NB4 (cell line): ENCODE measurements around the gene PRKCE.

ENCODE experiments used
- DNase-seq: peaks from one replicate; pipeline ENCODE4 v3.0.0; 2010; ENCODE audit warnings: low read depth
- H3K4me3 ChIP-seq: one replicate; pipeline ENCODE4 v1.5.1; 2011; ENCODE audit warnings: mild to moderate bottlenecking, low read depth, low read length, moderate library complexity
- MYC ChIP-seq: IDR thresholded peaks from 2 replicates; pipeline ENCODE4 v1.6.1; 2011; ENCODE audit warnings: low read depth, low read length
- POLR2A ChIP-seq: IDR thresholded peaks from 2 replicates; pipeline ENCODE4 v1.6.1; 2011; ENCODE audit warnings: mild to moderate bottlenecking; ENCODE audit not compliant: insufficient read length; ENCODE audit errors: extremely low read depth
- TF ChIP-seq, protein P1 (sequence below): IDR thresholded peaks from 2 replicates; pipeline ENCODE4 v1.6.1; 2011; ENCODE audit warnings: low read depth, low read length
- TF ChIP-seq, protein P2 (sequence below): IDR thresholded peaks from one replicate; pipeline ENCODE4 v1.5.1; 2012; ENCODE audit warnings: low read depth, low read length

The PRKCE gene

DNA sequence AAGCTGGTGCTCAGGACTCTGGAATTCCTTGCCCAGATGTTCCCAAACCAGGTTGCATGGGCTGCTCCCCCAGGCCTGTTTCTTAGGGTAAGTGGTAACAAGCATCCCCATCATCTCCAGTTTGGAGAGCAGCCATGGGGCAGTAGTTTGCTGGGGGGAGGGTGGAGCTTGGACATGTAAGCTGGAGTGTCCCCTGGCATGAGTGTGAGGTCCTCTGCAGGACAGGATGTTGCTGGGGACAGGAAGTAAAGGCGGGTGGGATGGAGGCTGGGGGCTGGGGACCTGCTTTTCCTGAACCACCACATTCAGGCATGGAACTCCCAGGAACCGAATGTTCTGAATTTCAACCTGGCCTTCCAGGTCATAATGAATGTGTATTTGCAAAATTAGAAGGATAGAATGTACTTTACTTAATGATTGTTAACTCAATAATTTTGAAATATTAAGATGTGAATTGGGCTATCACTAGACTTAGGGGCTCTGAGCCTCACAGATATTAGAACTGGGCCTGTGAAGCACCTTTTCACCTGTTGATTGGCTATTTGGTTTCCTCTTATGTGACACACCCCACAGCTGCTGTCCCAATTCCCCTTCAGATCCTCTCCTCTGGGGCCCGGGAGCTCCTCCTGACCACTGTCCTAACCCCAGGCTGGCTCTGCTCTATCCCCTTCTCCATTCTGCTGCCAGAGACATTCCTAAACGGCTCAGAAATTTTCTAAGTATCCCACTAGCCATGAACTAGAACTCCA, 579.4 kb downstream of the PRKCE start:
- DNase-seq, result no peak
- no peak overlapping the region for H3K4me3 ChIP-seq
- no peak for TF ChIP-seq MYC

DNA sequence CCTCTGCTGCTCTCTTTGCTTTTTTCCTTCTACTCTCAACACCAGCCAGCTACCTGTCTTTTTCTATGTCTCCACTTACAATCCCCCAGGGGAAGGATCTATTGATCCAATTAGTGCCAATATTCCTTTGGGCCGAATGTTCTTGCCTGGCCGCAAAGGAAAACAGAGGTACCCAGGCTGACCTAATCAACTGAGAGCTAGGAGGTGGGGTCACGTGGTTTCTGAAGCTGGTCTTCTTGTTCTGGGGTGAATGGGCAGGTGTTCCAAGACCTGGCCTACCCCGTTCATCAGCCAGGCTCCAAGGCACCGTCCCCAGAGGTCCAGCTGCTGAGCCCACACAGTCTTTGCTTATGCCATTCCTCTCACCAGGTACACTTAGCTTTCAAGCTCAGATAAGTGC, 580.2 kb downstream of the PRKCE start:
- DNase-seq, result no peak
- H3K4me3 ChIP-seq, result no peak overlapping the region
- TF ChIP-seq, protein P1, sequence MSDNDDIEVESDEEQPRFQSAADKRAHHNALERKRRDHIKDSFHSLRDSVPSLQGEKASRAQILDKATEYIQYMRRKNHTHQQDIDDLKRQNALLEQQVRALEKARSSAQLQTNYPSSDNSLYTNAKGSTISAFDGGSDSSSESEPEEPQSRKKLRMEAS, result no peak
- TF ChIP-seq, protein P2, sequence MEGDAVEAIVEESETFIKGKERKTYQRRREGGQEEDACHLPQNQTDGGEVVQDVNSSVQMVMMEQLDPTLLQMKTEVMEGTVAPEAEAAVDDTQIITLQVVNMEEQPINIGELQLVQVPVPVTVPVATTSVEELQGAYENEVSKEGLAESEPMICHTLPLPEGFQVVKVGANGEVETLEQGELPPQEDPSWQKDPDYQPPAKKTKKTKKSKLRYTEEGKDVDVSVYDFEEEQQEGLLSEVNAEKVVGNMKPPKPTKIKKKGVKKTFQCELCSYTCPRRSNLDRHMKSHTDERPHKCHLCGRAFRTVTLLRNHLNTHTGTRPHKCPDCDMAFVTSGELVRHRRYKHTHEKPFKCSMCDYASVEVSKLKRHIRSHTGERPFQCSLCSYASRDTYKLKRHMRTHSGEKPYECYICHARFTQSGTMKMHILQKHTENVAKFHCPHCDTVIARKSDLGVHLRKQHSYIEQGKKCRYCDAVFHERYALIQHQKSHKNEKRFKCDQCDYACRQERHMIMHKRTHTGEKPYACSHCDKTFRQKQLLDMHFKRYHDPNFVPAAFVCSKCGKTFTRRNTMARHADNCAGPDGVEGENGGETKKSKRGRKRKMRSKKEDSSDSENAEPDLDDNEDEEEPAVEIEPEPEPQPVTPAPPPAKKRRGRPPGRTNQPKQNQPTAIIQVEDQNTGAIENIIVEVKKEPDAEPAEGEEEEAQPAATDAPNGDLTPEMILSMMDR, result no peak
- TF ChIP-seq POLR2A (no peak), MYC (no peak)

DNA sequence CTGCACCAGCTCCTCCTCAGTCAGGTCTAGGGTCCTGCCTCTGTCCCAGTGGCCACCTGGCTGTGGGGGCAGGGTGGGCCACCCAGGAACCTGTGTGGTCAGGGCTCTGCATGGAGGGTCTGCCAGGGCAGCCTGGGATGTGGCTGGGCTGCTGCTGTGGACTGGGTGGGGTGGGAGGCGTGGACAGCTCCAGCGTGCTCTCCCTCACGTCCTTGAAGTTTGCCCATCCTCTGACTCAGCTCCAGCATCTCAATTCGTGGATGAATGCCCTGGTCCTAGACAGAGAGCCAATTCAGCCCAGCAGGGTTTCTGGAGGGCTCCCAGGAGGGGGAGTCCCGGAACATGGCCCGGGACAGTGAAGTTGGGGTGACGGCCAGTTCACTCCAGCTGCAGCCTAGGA, 581.4 kb downstream of the PRKCE start:
- TF ChIP-seq MYC (no peak), POLR2A (no peak)
- TF ChIP-seq, protein P1, result no peak
- TF ChIP-seq, protein P2, result no peak
- no peak overlapping the region for H3K4me3 ChIP-seq
- no peak for DNase-seq

DNA sequence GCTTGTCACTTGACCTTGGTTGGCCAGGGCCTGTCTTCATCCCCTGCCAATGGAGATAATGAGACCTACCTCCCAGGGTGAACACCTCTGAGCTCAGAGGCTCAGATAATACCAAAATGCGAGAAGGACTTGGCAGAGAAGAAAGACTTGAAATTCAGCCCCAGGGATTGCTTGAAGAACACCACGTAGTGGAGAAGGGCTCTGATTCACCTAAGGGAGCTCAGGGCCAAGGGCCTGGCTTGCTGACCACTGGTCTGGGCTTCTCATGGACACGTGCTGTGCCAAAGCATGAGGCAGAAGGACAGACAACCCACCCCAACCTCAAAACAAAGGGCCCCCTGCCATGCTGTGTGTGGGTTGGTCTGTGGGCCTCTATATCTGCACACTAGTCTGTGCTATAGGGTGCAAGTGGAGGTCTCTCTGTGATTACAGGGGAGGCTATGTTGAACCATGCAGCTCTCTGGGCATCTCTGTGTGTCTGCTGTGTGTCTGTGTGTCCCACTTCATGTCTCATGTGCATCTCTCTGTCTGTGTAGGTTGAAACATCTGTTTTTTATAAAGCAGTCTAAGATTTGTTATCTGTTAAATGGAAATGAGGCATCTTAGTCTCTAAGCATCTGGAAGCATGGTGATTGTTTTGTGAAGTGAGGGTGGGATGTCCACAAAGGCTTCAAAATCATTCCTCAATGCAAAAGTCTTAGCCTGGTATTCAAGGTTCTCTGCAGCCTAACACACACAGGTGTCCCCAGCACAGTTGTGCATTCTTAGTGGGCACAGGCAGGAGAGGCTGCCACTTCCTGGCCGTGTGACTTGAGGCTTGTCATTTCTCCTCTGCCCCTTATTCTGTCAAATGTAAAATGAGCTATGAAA, 584.8 kb downstream of the PRKCE start:
- DNase-seq, result no peak
- TF ChIP-seq MYC, result no peak
- TF ChIP-seq POLR2A, result no peak
- TF ChIP-seq, protein P1, result no peak
- TF ChIP-seq, protein P2, result no peak
- no peak overlapping the region for H3K4me3 ChIP-seq

DNA sequence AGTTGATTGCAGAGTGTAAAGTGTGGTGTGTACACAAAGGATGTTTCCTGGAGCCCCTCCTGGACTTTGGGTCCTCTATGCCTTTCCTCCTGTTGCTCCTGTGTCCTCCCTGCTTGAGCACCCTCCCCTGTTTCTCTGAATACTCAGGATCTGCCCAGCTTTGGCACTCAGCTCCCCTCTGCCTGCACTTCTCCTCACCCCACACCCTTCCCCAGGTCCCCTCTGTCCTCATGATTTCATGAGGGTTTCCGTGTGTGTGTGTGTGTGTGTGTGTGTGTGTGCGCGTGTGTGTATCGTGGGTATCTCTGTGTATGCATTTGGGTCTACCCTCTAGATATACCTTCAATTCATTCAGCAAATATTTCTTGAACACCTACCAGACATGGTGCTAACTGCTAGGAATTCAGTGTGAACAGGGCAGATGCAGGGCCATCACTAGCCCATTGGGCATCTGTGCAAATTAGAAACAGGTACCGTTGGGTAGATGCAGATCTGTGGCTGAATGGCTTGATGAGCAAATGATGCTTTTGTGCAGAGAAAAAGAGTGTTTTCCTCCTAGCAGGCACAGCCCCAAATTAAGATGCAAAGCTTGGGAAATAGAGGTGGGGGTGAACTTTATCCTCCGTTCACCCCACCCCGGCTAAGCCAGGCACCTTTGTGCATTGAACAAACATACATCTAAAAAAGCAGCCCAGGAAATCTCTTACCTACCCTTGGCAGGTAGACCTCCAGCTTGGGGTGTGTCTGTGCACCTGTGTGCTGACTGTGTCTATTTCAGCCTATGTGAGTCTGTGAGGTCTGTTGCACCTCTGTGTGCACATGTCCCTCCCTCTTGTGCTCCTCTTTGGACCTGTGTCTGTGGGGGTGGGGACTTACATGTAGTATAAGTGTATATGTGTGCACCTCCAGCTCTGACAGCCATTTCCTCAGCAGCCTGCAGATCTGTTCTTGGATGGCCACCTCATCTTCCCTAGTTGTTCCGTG, 585.7 kb downstream of the PRKCE start:
- no peak for DNase-seq
- TF ChIP-seq, protein P1, result no peak
- TF ChIP-seq MYC (no peak), POLR2A (no peak)
- TF ChIP-seq, protein P2, result no peak
- H3K4me3 ChIP-seq, result no peak overlapping the region
